Measurements from ENCODE around the gene RFPL4AL1. TPM values are rescaled to one million over a fixed set of nuclear protein-coding genes. Genes with fewer than 3 reads are reported as not detected.

RFPL4AL1 gene
- total RNA-seq, 3 donors from 2014 or later (not counting 1 experiment from before 2014, with no cell fraction given), result not detected

DNA sequence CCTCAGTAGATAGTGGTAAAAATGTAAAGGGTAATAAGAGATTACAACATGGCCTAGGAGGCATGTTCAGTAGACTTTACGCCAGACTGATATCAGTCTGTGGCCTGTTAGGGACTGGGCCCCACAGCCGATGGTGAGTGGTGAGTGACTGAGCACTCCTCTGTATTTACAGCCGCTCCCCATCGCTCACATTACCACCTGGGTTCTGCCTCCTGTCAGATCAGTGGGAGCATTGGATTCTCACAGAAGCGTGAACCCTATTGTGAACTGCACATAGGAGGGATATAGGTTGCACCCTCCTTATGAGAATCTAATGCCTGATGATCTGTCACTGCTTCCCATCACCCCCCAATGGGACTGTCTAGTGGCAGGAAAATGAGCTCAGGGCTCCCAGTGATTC lies 45.0 kb downstream of the RFPL4AL1 start:
- H3K27ac Mint-ChIP-seq, result no peak overlapping the region
- no peak for ATAC-seq
- TF ChIP-seq, protein P1, sequence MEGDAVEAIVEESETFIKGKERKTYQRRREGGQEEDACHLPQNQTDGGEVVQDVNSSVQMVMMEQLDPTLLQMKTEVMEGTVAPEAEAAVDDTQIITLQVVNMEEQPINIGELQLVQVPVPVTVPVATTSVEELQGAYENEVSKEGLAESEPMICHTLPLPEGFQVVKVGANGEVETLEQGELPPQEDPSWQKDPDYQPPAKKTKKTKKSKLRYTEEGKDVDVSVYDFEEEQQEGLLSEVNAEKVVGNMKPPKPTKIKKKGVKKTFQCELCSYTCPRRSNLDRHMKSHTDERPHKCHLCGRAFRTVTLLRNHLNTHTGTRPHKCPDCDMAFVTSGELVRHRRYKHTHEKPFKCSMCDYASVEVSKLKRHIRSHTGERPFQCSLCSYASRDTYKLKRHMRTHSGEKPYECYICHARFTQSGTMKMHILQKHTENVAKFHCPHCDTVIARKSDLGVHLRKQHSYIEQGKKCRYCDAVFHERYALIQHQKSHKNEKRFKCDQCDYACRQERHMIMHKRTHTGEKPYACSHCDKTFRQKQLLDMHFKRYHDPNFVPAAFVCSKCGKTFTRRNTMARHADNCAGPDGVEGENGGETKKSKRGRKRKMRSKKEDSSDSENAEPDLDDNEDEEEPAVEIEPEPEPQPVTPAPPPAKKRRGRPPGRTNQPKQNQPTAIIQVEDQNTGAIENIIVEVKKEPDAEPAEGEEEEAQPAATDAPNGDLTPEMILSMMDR (IDR thresholded peaks at IDR 0.05), result no peak
- H3K4me3 ChIP-seq (ENCODE audit: low read length), result no peak overlapping the region
- H3K4me1 Mint-ChIP-seq, result peaks cover 0 to 5% of the 10 kb centered on the region in 2 donors
- H3K36me3 Mint-ChIP-seq, result no peaks in the 10 kb centered on the region
- H3K4me1 ChIP-seq (ENCODE audit: control insufficient read depth, insufficient read depth, low read length), result no peaks in the 10 kb centered on the region
- no peaks in the 10 kb centered on the region for H3K27me3 ChIP-seq (ENCODE audit: control insufficient read depth, insufficient read depth, low read length)
- no peaks in the 10 kb centered on the region for H3K9me3 Mint-ChIP-seq
- DNase-seq, result no peak
- 94% methylated on average over 5 of the region's 5 CpGs for WGBS (ENCODE audit: insufficient coverage)
- H3K27me3 Mint-ChIP-seq (ENCODE audit: low read depth in 2 of 2), result peaks cover 0 to 12% of the 10 kb centered on the region in 2 donors
- no peaks in the 10 kb centered on the region for H3K9me3 ChIP-seq (ENCODE audit: control insufficient read depth, insufficient read depth, low read length)
- H3K36me3 ChIP-seq (ENCODE audit: control insufficient read depth, insufficient read depth, low read length), result no peaks in the 10 kb centered on the region
- no peak overlapping the region for H3K4me3 Mint-ChIP-seq
- H3K27ac ChIP-seq (ENCODE audit: low read length), result no peak overlapping the region
- intact Hi-C loops (cut with micrococcal nuclease), result no loop called here

DNA sequence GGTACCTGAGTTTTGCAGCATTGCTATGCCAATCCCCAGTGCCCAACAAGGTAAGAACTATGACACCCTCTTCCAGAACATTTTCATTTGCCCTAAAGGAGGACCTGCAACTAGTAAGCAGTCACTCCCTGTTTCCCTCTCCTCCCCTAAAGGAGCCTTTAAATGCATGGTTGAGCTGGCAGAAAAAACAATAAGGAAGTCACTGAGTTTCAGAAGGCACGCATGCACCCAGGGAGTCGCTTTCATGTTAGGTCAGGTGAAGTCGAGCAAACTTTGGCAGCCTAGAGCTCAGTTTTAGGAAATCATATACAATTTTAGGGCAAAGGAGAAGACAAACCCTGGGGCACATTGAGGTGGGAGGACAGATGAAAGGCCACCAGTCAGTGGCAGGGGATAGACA lies 51.1 kb downstream of the RFPL4AL1 start:
- 82% methylated on average over 3 of the region's 3 CpGs for WGBS (ENCODE audit: insufficient coverage)
- H3K27me3 Mint-ChIP-seq (ENCODE audit: low read depth in 2 of 2), result peaks cover 0 to 4% of the 10 kb centered on the region in 2 donors
- H3K36me3 Mint-ChIP-seq, result no peaks in the 10 kb centered on the region

More for the DNA sequence above, 51.1 kb downstream of the RFPL4AL1 start:
- Histone ChIP-seq H3K36me3 (ENCODE audit: control insufficient read depth, insufficient read depth, low read length) (no peaks in the 10 kb centered on the region), H3K27ac (ENCODE audit: low read length) (no peak overlapping the region), H3K4me1 (ENCODE audit: control insufficient read depth, insufficient read depth, low read length) (no peaks in the 10 kb centered on the region), H3K27me3 (ENCODE audit: control insufficient read depth, insufficient read depth, low read length) (no peaks in the 10 kb centered on the region), H3K9me3 (ENCODE audit: control insufficient read depth, insufficient read depth, low read length) (no peaks in the 10 kb centered on the region), H3K4me3 (ENCODE audit: low read length) (no peak overlapping the region)
- DNase-seq (no peak), ATAC-seq (no peak)
- Mint-ChIP-seq H3K9me3 (no peaks in the 10 kb centered on the region), H3K4me3 (no peak overlapping the region), H3K4me1 (no peaks in the 10 kb centered on the region), H3K27ac (no peak overlapping the region)
- TF ChIP-seq, protein P1 (IDR thresholded peaks at IDR 0.05), result no peak
- intact Hi-C loops (cut with micrococcal nuclease), result no loop called here

Other genes with a start within 250 kb of the RFPL4AL1 start
- not detected for gene SBK2, start 232.0 kb upstream of the RFPL4AL1 start, total RNA-seq
- not detected for gene SBK3, start 223.6 kb upstream of the RFPL4AL1 start, total RNA-seq
- 10 to 100 TPM in 1 of 3 donors, 1 to 10 TPM in 2; 8.3 to 11.2 (median 9.5) TPM for gene ZNF579, start 188.3 kb upstream of the RFPL4AL1 start, total RNA-seq
- 10 to 100 TPM in 2 of 3 donors, 1 to 10 TPM in 1; 8.5 to 18.2 (median 10.3) TPM for gene FIZ1, start 169.6 kb upstream of the RFPL4AL1 start, total RNA-seq
- 10 to 100 TPM in 2 of 3 donors, 1 to 10 TPM in 1; 9.2 to 12.6 (median 12.5) TPM for gene ZNF524, start 168.8 kb upstream of the RFPL4AL1 start, total RNA-seq
- gene ZNF865, start 163.5 kb upstream of the RFPL4AL1 start, total RNA-seq, result 10 to 100 TPM; 18.5 to 22.1 (median 20.9) TPM
- 1 to 10 TPM; 6.4 to 7.9 (median 7.1) TPM for gene ZNF784, start 144.6 kb upstream of the RFPL4AL1 start, total RNA-seq
- gene ZNF580, start 128.1 kb upstream of the RFPL4AL1 start, total RNA-seq, result 10 to 100 TPM; 38.0 to 46.0 (median 40.0) TPM
- 10 to 100 TPM; 15.4 to 21.9 (median 19.0) TPM for gene ZNF581, start 125.5 kb upstream of the RFPL4AL1 start, total RNA-seq
- 1 to 10 TPM; 2.0 to 3.2 (median 3.2) TPM for gene CCDC106, start 120.9 kb upstream of the RFPL4AL1 start, total RNA-seq
- gene U2AF2, start 114.1 kb upstream of the RFPL4AL1 start, total RNA-seq, result 100 to 1,000 TPM; 304 to 322 (median 321) TPM
- gene EPN1, start 93.9 kb upstream of the RFPL4AL1 start, total RNA-seq, result 10 to 100 TPM; 47.6 to 56.4 (median 51.8) TPM
- gene NLRP9, start 30.7 kb upstream of the RFPL4AL1 start, total RNA-seq, result not detected
- not detected for gene RFPL4A, start 10.0 kb upstream of the RFPL4AL1 start, total RNA-seq
- not detected for gene NLRP11, start 62.9 kb downstream of the RFPL4AL1 start, total RNA-seq
- not detected for gene NLRP4, start 67.4 kb downstream of the RFPL4AL1 start, total RNA-seq
- gene NLRP13, start 163.2 kb downstream of the RFPL4AL1 start, total RNA-seq, result not detected
- not detected for gene NLRP8, start 178.7 kb downstream of the RFPL4AL1 start, total RNA-seq
- gene NLRP5, start 217.7 kb downstream of the RFPL4AL1 start, total RNA-seq, result not detected

Data from natural killer cell (primary cell).